UCSD-AML1 (cell line): ENCODE data around the gene ARID3A.
"Not testable (repeated sequence)": the region's sequence is repeated elsewhere in the genome, so short reads cannot be mapped to it uniquely, and the experiment has no call there.

Experiments
- DNase-seq: peaks from one replicate; lab custom pipeline; 2025; ENCODE audit not compliant: unreplicated experiment; lab: John Stamatoyannopoulos, UW

The ARID3A gene

GRCh38 chr19:925526-926322 lies at the start of gene ARID3A:
Gene ARID3A, plus strand, starts transcription at chr19:926035. Its CDS starts 3,494 bp downstream, at chr19:929529.
- peak; percentile 87 for DNase-seq

DNA sequence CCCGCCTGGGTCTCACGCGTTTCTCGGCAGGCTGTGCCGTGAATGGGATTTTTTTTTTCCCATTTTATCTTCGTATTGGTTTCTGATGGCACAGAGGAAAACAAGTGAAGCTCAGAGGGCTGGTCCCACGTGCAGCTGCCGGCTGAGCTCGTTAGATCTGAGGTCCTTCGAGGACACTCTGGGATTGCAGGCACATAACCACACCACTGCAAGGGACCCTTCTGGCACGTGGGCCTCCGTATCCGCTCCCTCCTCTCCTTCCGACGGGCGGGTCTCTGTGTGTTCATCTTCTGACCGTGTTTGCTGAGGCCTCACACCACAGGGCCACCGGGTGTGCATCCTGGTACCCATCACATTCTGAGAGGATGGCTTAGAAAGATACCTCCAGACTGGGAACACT lies 49.7 kb upstream of the ARID3A start:
- no peak for DNase-seq

DNA sequence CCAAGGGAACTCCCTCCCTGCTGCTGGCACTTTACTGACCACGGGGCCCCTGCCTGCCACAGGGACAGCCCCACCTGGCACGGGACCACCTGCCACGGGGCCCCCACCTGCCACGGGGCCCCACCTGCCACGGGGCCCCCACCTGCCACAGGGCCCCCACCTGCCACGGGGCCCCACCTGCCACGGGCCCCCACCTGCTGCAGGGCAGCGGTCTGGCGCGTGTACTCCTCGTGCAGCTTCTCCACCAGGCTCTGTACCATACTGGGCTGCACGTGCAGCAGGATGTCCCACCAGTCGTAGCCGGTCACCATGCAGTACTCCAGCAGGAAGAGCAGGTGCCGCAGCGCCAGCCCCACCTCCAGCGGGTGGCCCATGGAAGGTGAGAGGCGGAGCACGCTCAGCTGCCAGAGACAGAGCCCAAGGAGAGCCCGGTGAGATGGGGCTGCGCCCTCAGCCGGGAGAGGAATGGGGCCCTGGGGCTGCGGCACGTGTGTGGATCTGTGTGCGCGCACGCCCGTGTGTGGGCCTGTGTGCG lies 49.0 kb upstream of the ARID3A start:
- no peak for DNase-seq

- not testable (repeated sequence) for DNase-seq
These were observed 47.7 kb upstream of the ARID3A start for GRCh38 chr19:877992-878660.

DNA sequence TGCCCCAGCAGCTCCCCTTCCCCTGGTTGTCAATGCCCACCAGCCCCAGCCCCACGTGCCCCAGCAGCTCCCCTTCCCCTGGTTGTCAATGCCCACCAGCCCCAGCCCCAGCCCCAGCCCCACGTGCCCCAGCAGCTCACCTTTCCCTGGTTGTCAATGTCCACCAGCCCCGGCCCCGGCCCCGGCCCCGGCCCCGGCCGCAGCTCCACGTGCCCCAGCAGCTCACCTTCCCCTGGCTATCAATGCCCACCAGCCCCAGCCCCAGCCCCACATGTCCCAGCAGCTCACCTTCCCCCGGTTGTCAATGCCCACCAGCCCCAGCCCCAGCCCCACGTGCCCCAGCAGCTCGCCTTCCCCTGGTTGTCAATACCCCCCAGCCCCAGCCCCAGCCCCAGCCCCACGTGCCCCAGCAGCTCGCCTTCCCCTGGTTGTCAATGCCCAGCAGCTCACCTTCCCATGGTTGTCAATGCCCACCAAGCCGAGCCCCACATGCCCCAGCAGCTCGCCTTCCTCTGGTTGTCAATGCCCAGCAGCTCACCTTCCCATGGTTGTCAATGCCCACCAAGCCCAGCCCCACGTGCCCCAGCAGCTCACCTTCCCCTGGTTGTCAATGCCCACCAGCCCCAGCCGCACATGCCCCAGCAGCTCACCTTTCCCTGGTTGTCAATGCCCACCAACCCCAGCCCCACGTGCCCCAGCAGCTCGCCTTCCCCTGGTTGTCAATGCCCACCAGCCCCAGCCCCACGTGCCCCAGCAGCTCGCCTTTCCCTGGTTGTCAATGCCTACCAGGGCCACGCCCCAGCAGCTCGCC lies 46.9 kb upstream of the ARID3A start:
- DNase-seq = not testable (repeated sequence)

DNA sequence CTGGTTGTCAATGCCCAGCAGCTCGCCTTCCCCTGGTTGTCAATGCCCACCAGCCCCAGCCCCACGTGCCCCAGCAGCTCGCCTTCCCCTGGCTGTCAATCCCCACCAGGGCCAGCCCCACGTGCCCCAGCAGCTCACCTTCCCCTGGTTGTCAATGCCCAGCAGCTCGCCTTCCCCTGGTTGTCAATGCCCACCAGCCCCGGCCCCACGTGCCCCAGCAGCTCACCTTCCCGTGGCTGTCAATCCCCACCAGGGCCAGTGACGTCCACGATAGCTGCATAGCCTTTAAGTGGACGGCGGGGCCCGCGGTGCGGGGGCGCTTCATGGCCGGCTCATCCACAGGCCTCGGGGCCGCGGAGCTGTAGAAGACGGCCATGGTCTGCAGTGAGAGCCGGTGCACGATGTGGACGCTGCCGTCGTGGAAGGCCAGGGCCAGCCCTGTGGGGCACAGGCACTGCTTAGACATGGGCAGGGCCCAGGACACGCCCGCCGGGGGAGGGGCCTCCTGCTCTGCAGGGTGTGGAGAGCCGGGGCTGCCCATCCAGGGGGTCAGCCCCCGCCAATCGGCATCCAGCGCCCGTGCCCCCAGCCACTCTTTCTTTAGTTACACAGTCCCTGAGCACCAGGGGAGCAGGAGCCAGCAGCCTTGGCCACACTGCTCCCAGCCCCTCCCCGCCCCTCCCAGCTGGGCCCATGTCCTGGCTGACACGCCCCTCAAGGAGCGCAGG lies 46.0 kb upstream of the ARID3A start:
- no peak for DNase-seq

- DNase-seq = no peak
These were observed 44.3 kb upstream of the ARID3A start for GRCh38 chr19:881385-882071.

- DNase-seq = no peak
These were observed 42.9 kb upstream of the ARID3A start for GRCh38 chr19:882871-883497.

GRCh38 chr19:883661-884211 lies 42.1 kb upstream of the ARID3A start:
- DNase-seq = no peak

GRCh38 chr19:884420-885211 lies 41.2 kb upstream of the ARID3A start:
- no peak for DNase-seq

DNA sequence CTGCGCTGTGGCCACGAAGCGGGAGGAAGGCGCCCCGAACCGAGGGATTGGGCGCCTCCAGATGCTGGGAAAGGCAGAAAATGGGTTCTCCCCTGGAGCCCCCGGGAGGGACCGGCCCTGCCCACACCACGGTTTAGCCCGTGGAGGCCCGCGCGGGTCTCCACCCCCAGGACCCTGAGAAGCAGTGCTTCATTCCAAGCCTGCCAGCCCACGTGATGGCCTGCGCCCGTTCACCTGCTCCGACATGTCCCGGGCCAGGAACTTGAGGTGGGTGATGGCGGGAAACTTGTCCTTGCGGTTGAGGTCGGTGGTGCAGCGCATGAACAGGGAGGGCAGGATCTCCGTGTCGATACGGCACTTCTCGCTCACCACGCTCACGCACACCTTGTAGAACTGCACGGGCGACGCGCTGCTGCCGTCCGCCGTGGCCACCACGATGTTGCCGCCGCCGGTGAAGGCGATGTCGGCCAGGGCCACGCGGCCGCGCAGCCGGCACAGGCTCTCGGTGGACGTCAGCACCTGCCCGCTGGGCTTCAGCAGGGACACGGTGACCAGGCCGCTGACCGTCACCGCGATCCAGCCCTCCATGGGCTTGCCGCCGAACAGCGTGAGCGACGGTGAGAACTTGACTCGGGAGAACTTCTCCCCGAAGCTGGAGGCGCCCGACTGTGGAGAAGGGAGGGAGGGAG lies 40.2 kb upstream of the ARID3A start:
- DNase-seq = no peak

- DNase-seq = no peak
These were observed 38.8 kb upstream of the ARID3A start for GRCh38 chr19:887072-887471.

GRCh38 chr19:887599-887998 lies 38.2 kb upstream of the ARID3A start:
- no peak for DNase-seq

DNA sequence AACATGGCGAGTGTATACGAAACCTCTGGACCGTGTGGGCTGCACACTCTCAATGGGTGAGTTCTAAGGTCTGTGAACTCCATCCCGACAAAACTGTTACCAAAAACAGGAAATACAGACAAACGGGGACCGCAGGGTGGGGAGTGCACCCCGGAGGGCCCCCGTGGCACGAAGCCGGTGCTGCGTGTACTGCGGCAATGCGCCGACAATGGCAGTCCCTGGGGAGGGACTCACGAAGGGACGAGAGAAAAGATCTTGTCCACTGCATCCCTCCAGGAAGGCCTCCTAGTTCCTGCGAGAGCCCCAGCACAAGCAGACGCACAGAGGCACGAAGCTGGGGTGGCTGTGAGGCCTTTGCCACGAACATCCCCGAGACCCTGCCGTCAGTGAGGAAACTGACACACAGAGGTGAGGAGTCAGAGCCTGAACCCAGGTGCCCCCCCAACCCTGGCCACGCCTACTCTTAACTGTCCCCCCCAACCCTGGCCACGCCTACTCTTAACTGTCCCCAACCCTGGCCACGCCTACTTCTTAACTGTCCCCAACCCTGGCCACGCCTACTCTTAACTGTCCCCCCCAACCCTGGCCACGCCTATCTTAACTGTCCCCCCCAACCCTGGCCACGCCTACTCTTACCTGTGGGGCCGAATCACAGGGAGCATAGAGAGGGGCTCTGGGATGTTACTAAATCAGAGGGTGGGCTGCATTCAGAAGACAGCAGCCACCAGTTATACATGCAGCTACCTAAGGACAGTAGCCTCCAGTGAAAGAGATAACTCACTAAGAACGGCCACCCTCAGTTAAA lies 37.1 kb upstream of the ARID3A start:
- no peak for DNase-seq

DNA sequence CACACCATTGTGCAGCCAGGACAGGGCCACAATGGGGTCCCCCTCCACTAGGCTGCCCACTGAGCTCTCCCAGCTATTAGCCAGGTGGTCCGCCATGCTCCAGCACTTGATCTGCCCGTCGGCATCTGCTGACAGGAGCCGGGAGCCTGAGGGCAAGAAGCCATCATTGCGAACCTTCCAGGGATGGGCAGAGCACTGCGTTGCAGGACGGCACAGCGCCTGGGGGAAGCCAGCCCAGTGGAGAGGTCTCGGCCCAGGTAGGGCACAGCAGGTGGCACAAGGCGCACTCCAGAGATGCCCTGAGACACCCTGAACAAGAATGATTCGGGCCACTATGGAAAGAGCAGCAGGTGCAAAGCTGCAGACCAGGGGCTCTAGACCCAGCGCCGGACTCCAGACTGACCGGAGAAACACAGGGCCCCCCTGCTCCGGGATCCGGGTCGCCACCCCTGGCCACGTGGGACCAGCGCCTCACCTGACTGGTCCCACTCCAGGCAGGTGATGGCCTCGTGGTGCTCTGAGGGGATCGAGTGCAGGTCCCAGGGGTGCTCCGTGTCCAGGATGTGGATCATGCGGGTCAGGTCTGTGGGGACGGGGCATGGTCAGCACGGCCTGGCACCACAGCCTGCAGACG lies 36.1 kb upstream of the ARID3A start:
- no peak for DNase-seq

DNA sequence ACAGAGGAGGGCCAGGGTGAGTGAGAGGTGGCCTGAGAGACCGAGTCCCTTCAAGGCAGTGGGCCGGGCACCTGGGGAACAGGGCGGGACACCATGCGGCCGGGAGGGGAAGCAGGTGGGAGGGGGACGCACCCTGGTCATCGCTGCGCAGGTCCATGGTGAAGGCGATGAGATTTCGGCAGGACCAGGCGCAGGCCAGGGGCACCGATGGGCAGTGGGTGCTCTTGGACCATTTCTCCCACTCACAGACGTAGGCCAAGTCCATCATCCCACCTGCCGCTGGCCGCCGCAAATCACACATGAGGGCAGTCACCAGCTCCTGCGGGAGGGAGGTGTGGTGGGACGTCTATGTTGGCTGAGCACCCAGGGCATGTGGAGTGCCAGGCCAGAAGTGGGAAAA lies 35.0 kb upstream of the ARID3A start:
- no peak for DNase-seq
